Measurements from ENCODE around the gene GOLGA8N. TPM values are rescaled to one million over a fixed set of nuclear protein-coding genes. Genes with fewer than 3 reads are reported as not detected.

Gene GOLGA8N
- total RNA-seq, 1 donor from 2014 or later = 14.1 TPM

- no peak for DNase-seq
- Histone ChIP-seq H3K27me3 (peaks cover 20% of the 10 kb centered on the region), H3K4me3 (no peak overlapping the region), H3K36me3 (no peaks in the 10 kb centered on the region), H3K27ac (no peak overlapping the region), H3K4me1 (no peaks in the 10 kb centered on the region), H3K9me3 (no peaks in the 10 kb centered on the region)
- intact Hi-C loops (cut with DNase I) = no loop called here
- TF ChIP-seq CTCF (IDR thresholded peaks at IDR 0.05) = no peak
- no peak for ATAC-seq
These were observed 50.7 kb downstream of the GOLGA8N start for GRCh38 chr15:32643907-32644445.

- peaks cover 18% of the 10 kb centered on the region for H3K27me3 ChIP-seq
- intact Hi-C loops (cut with DNase I) = no loop called here
- no peaks in the 10 kb centered on the region for H3K36me3 ChIP-seq
- H3K27ac ChIP-seq = no peak overlapping the region
- TF ChIP-seq CTCF (IDR thresholded peaks at IDR 0.05) = no peak
- ATAC-seq = no peak
- no peak for DNase-seq
- no peak overlapping the region for H3K4me3 ChIP-seq
- no peaks in the 10 kb centered on the region for H3K4me1 ChIP-seq
- no peaks in the 10 kb centered on the region for H3K9me3 ChIP-seq
These were observed 53.0 kb downstream of the GOLGA8N start for GRCh38 chr15:32646291-32646690.

- Histone ChIP-seq H3K27ac (no peak overlapping the region), H3K4me3 (no peak overlapping the region), H3K36me3 (no peaks in the 10 kb centered on the region), H3K9me3 (no peaks in the 10 kb centered on the region), H3K27me3 (no peaks in the 10 kb centered on the region), H3K4me1 (no peaks in the 10 kb centered on the region)
- DNase-seq = no peak
- no peak for TF ChIP-seq CTCF (IDR thresholded peaks at IDR 0.05)
- intact Hi-C loops (cut with DNase I) = no loop called here
- ATAC-seq = no peak
These were observed 56.1 kb downstream of the GOLGA8N start for GRCh38 chr15:32649342-32649741.

GRCh38 chr15:32651229-32651837 lies 58.1 kb downstream of the GOLGA8N start:
- DNase-seq (no peak), ATAC-seq (peak; percentile 97)
- no peaks in the 10 kb centered on the region for H3K27me3 ChIP-seq
- H3K36me3 ChIP-seq = no peaks in the 10 kb centered on the region
- no peaks in the 10 kb centered on the region for H3K4me1 ChIP-seq
- intact Hi-C loops (cut with DNase I) = loop anchor here (10.0 kb wide), 1 partner anchor 63 kb away; the partner anchor contains the start of gene GREM1
- peak; percentile 87 for TF ChIP-seq CTCF (IDR thresholded peaks at IDR 0.05)
- H3K27ac ChIP-seq = no peak overlapping the region
- no peaks in the 10 kb centered on the region for H3K9me3 ChIP-seq
- no peak overlapping the region for H3K4me3 ChIP-seq

- ATAC-seq (no peak), DNase-seq (no peak)
- no peak for TF ChIP-seq CTCF (IDR thresholded peaks at IDR 0.05)
- H3K27ac ChIP-seq = no peak overlapping the region
- H3K4me3 ChIP-seq = no peak overlapping the region
- H3K9me3 ChIP-seq = no peaks in the 10 kb centered on the region
- no peaks in the 10 kb centered on the region for H3K27me3 ChIP-seq
- H3K36me3 ChIP-seq = no peaks in the 10 kb centered on the region
- H3K4me1 ChIP-seq = no peaks in the 10 kb centered on the region
- intact Hi-C loops (cut with DNase I) = loop anchor here (10.0 kb wide), 1 partner anchor 63 kb away; the partner anchor contains the start of gene GREM1
These were observed 58.9 kb downstream of the GOLGA8N start for GRCh38 chr15:32652178-32652577.

Measured in upper lobe of right lung (tissue), 1 donor.